Mesenchymal stem cell (in vitro differentiated cells and primary cell): ENCODE data around the gene C1orf53.
"Not testable (repeated sequence)": the region's sequence is repeated elsewhere in the genome, so short reads cannot be mapped to it uniquely, and the experiment has no call there.

Experiments
- DNase-seq: peaks from one replicate; pipeline ENCODE4 v3.0.0-alpha.2; 2013
- H2AFZ ChIP-seq: one replicate; pipeline ENCODE4 v1.6.1; 2013; ENCODE audit warnings: low read depth, mild to moderate bottlenecking, control low read depth, inconsistent platforms, low read length, moderate library complexity
- H2AK5ac ChIP-seq: 2 replicates; pipeline ENCODE4 v1.6.1; 2013; ENCODE audit warnings: low read length, moderate library complexity, mild to moderate bottlenecking, inconsistent platforms; ENCODE audit not compliant: severe bottlenecking
- H2BK120ac ChIP-seq: one replicate; pipeline ENCODE4 v1.6.1; 2013; ENCODE audit warnings: low read depth, mild to moderate bottlenecking, inconsistent platforms, low read length, moderate library complexity
- H2BK12ac ChIP-seq, 2 experiments: one replicate each; pipeline ENCODE4 v1.6.1; 2013; ENCODE audit warnings: inconsistent platforms in 2 of 2, low read length in 2 of 2, mild to moderate bottlenecking in 2 of 2, moderate library complexity in 2 of 2, control low read depth in 1 of 2
- H2BK15ac ChIP-seq: one replicate; pipeline ENCODE4 v1.6.1; 2013; ENCODE audit warnings: mild to moderate bottlenecking, low read depth, inconsistent platforms; ENCODE audit not compliant: poor library complexity, severe bottlenecking
- H2BK5ac ChIP-seq: 2 replicates; pipeline ENCODE4 v1.6.1; 2013; ENCODE audit warnings: low read depth, mild to moderate bottlenecking, low read length, control low read depth, inconsistent platforms; ENCODE audit not compliant: poor library complexity, severe bottlenecking
- H3K14ac ChIP-seq, 2 experiments: one replicate each; pipeline ENCODE4 v1.6.1; 2013; ENCODE audit warnings: inconsistent platforms in 2 of 2, low read length in 2 of 2, control low read depth in 1 of 2, mild to moderate bottlenecking in 1 of 2, moderate library complexity in 1 of 2
- H3K18ac ChIP-seq, 2 experiments: one replicate each; pipeline ENCODE4 v1.6.1; 2013; ENCODE audit warnings: inconsistent platforms in 2 of 2, low read length in 2 of 2, control low read depth in 1 of 2, low read depth in 1 of 2, mild to moderate bottlenecking in 1 of 2
- H3K23ac ChIP-seq, 2 experiments: one replicate each; pipeline ENCODE4 v1.6.1; 2013; ENCODE audit warnings: inconsistent platforms in 2 of 2, low read length in 2 of 2, mild to moderate bottlenecking in 2 of 2, moderate library complexity in 2 of 2, control low read depth in 1 of 2
- H3K27ac ChIP-seq: 2 replicates; pipeline ENCODE4 v1.5.1; 2013; ENCODE audit warnings: mild to moderate bottlenecking, moderate library complexity, low read length, control low read depth, inconsistent platforms; ENCODE audit not compliant: poor library complexity, severe bottlenecking
- H3K27me3 ChIP-seq, 2 experiments: 2 replicates each; pipeline versions ENCODE4 v1.6.1 to v1.7.0; 2013; ENCODE audit warnings: low read length in 2 of 2, mild to moderate bottlenecking in 2 of 2, moderate library complexity in 2 of 2, control low read depth in 1 of 2, inconsistent platforms in 1 of 2; ENCODE audit not compliant: control insufficient read depth in 1 of 2, insufficient read depth in 1 of 2
- H3K36me3 ChIP-seq, 2 experiments: 2 replicates each; pipeline versions ENCODE4 v1.6.1 to v1.7.0; 2013; ENCODE audit warnings: low read length in 2 of 2, control low read depth in 1 of 2, inconsistent platforms in 1 of 2, low read depth in 1 of 2, mild to moderate bottlenecking in 1 of 2; ENCODE audit not compliant: insufficient read depth in 2 of 2, control insufficient read depth in 1 of 2
- H3K4ac ChIP-seq, 2 experiments: one replicate each; pipeline ENCODE4 v1.6.1; 2013; ENCODE audit warnings: inconsistent platforms in 2 of 2, low read length in 2 of 2, mild to moderate bottlenecking in 2 of 2, moderate library complexity in 2 of 2, control low read depth in 1 of 2, low read depth in 1 of 2
- H3K4me1 ChIP-seq: 2 replicates; pipeline ENCODE4 v1.6.1; 2013; ENCODE audit warnings: low read depth, low read length, control low read depth; ENCODE audit not compliant: control insufficient read depth, insufficient read depth
- H3K4me2 ChIP-seq: 2 replicates; pipeline ENCODE4 v1.6.1; 2013; ENCODE audit warnings: low read length, mild to moderate bottlenecking, inconsistent platforms; ENCODE audit not compliant: poor library complexity, severe bottlenecking
- H3K4me3 ChIP-seq, 2 experiments: 2 replicates each; pipeline versions ENCODE4 v1.5.1 to v1.7.0; 2013; ENCODE audit warnings: low read length in 2 of 2, mild to moderate bottlenecking in 2 of 2, control low read depth in 1 of 2, low read depth in 1 of 2; ENCODE audit not compliant: insufficient read depth in 1 of 2
- H3K79me1 ChIP-seq: replicated peaks from 2 replicates; pipeline ENCODE4 v1.6.1; 2013; ENCODE audit warnings: mild to moderate bottlenecking, control low read depth, low read length, inconsistent platforms; ENCODE audit not compliant: poor library complexity, severe bottlenecking
- H3K9ac ChIP-seq: 2 replicates; pipeline ENCODE4 v1.7.0; 2013; ENCODE audit warnings: mild to moderate bottlenecking, low read length, moderate library complexity
- H3K9me3 ChIP-seq: 2 replicates; pipeline ENCODE4 v1.7.0; 2013; ENCODE audit warnings: mild to moderate bottlenecking, low read length; ENCODE audit not compliant: control insufficient read depth
- H4K8ac ChIP-seq: one replicate; pipeline ENCODE4 v1.6.1; 2013; ENCODE audit warnings: inconsistent platforms, mild to moderate bottlenecking, low read length, moderate library complexity
- H4K91ac ChIP-seq: one replicate; pipeline ENCODE4 v1.6.1; 2013; ENCODE audit warnings: mild to moderate bottlenecking, low read length, inconsistent platforms
- WGBS: methylation state at CpG from one replicate; pipeline ENCODE4 v1.1.7; 2013; ENCODE audit warnings: mixed read lengths; 5-methylcytosine and 5-hydroxymethylcytosine counted together

C1orf53 gene

GRCh38 chr1:197869490-197870077, 32.8 kb upstream of the C1orf53 start:
- no peaks in the 10 kb centered on the region for H3K79me1 ChIP-seq
- no peak overlapping the region for H4K8ac ChIP-seq
- H2BK120ac ChIP-seq: no peak overlapping the region
- no peak overlapping the region for H2BK15ac ChIP-seq
- DNase-seq: no peak
- no peaks in the 10 kb centered on the region for H3K9me3 ChIP-seq
- no peak overlapping the region for H3K14ac ChIP-seq
- whole genome bisulfite sequencing: no CpG with 5 or more reads among the region's 2 CpGs
- no peaks in the 10 kb centered on the region for H3K27me3 ChIP-seq
- H2AFZ ChIP-seq: no peak overlapping the region
- no peak overlapping the region for H3K4me2 ChIP-seq
- no peak overlapping the region for H2BK5ac ChIP-seq
- H2BK12ac ChIP-seq: no peak overlapping the region
- H3K4ac ChIP-seq: no peak overlapping the region
- no peak overlapping the region for H3K23ac ChIP-seq
- no peaks in the 10 kb centered on the region for H3K4me1 ChIP-seq
- H4K91ac ChIP-seq: no peak overlapping the region
- H3K4me3 ChIP-seq: no peak overlapping the region
- H3K9ac ChIP-seq: no peak overlapping the region
- no peak overlapping the region for H3K27ac ChIP-seq
- no peak overlapping the region for H3K18ac ChIP-seq
- no peaks in the 10 kb centered on the region for H3K36me3 ChIP-seq
- H2AK5ac ChIP-seq: no peak overlapping the region

- Histone ChIP-seq H2BK5ac (no peak overlapping the region), H3K9me3 (peaks cover 19% of the 10 kb centered on the region), H3K4ac (no peak overlapping the region), H3K18ac (no peak overlapping the region), H3K9ac (no peak overlapping the region), H2BK15ac (no peak overlapping the region), H3K14ac (no peak overlapping the region), H2BK12ac (no peak overlapping the region), H3K27me3 (no peaks in the 10 kb centered on the region), H3K4me3 (no peak overlapping the region), H2AFZ (no peak overlapping the region), H2BK120ac (no peak overlapping the region), H3K36me3 (no peaks in the 10 kb centered on the region), H3K79me1 (no peaks in the 10 kb centered on the region), H4K91ac (no peak overlapping the region), H3K23ac (no peak overlapping the region), H3K27ac (no peak overlapping the region), H2AK5ac (no peak overlapping the region), H3K4me2 (no peak overlapping the region), H3K4me1 (no peaks in the 10 kb centered on the region), H4K8ac (no peak overlapping the region)
- DNase-seq: no peak
Observed at GRCh38 chr1:197876894-197877293, 25.5 kb upstream of the C1orf53 start.

GRCh38 chr1:197880385-197880784, 22.0 kb upstream of the C1orf53 start:
- H3K18ac ChIP-seq, H3K23ac ChIP-seq, H4K8ac ChIP-seq, H3K27me3 ChIP-seq, DNase-seq, H3K4me2 ChIP-seq, H3K36me3 ChIP-seq, H2AK5ac ChIP-seq, H2AFZ ChIP-seq, H2BK12ac ChIP-seq, H3K27ac ChIP-seq, H3K4ac ChIP-seq, H2BK120ac ChIP-seq, H3K4me3 ChIP-seq, H3K4me1 ChIP-seq, H3K14ac ChIP-seq, H2BK15ac ChIP-seq, H3K9ac ChIP-seq, H4K91ac ChIP-seq, H3K79me1 ChIP-seq, H2BK5ac ChIP-seq: not testable (repeated sequence)
- H3K9me3 ChIP-seq: peaks cover 19% of the 10 kb centered on the region
- 74% methylated on average over 3 of the region's 4 CpGs for WGBS

- not testable (repeated sequence) for H3K9me3 ChIP-seq, H2BK15ac ChIP-seq, H3K4me2 ChIP-seq, H3K36me3 ChIP-seq, H3K23ac ChIP-seq, H3K27me3 ChIP-seq, H4K91ac ChIP-seq, H2BK5ac ChIP-seq, H4K8ac ChIP-seq, H3K4ac ChIP-seq, H3K18ac ChIP-seq, H2BK12ac ChIP-seq, DNase-seq, H2AFZ ChIP-seq, H3K79me1 ChIP-seq, H3K14ac ChIP-seq, H2AK5ac ChIP-seq, H2BK120ac ChIP-seq, H3K4me3 ChIP-seq, H3K27ac ChIP-seq, H3K4me1 ChIP-seq, H3K9ac ChIP-seq
- WGBS: 92% methylated on average over 2 of the region's 2 CpGs
Observed at GRCh38 chr1:197882241-197882640, 20.2 kb upstream of the C1orf53 start.
